GM12891 (cell line): Measurements from ENCODE around the gene RGCC.
A peak's percentile ranks its signal among the peaks of the same experiment; 100 is the strongest.

Experiments
- POLR2A ChIP-seq: IDR thresholded peaks from 2 replicates; pipeline ENCODE4 v1.6.1; 2011; ENCODE audit warnings: low read depth, low read length, control low read depth
- POU2F2 ChIP-seq: IDR thresholded peaks from 2 replicates; pipeline ENCODE4 v1.6.1; 2011; ENCODE audit warnings: low read depth, mild to moderate bottlenecking, control low read depth, low read length, moderate library complexity
- SPI1 ChIP-seq: IDR thresholded peaks from 2 replicates; pipeline ENCODE4 v1.6.1; 2011; ENCODE audit warnings: low read depth, low read length, control low read depth

GRCh38 chr13:41512441-41512840, 55.1 kb downstream of the RGCC start:
- peak; percentile 54 for TF ChIP-seq SPI1
- TF ChIP-seq POLR2A: no peak
- no peak for TF ChIP-seq POU2F2
